Measurements from ENCODE around the gene OLFML3.
A peak's percentile ranks its signal among the peaks of the same experiment; 100 is the strongest.
"Not testable (repeated sequence)": the region's sequence is repeated elsewhere in the genome, so short reads cannot be mapped to it uniquely, and the experiment has no call there.

Gene OLFML3, protein sequence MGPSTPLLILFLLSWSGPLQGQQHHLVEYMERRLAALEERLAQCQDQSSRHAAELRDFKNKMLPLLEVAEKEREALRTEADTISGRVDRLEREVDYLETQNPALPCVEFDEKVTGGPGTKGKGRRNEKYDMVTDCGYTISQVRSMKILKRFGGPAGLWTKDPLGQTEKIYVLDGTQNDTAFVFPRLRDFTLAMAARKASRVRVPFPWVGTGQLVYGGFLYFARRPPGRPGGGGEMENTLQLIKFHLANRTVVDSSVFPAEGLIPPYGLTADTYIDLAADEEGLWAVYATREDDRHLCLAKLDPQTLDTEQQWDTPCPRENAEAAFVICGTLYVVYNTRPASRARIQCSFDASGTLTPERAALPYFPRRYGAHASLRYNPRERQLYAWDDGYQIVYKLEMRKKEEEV

DNA sequence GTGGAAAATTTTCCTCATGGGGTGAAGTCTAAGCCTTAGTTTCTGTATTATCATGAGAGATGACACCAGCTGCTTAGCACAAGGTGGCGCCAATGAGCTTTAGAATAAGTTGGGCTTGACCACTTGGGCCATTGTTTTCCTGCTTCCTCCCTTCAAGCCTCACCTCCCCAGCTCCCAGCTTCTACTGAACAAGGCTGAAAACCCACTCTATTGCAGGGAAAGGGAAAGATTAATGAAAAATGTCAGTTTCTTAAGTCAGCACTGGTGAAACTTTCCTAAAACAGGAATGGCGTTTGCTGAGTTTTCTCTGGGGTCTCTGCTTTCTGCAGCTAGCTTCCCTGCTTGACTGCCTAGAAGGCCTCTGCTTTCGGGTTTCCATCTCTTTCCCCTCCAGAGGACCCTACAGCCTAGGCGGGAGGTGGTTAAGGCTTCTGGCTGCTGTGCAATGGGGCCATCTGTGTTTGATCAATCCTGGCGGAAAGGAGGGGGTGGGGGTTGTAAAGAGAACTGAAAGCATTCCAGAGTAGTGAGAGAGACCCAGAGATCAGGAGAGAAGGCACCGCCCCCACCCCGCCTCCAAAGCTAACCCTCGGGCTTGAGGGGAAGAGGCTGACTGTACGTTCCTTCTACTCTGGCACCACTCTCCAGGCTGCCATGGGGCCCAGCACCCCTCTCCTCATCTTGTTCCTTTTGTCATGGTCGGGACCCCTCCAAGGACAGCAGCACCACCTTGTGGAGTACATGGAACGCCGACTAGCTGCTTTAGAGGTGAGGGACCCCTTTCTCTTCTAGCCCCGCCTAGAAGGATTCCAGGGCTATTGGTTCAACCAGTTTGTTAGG, at the start of gene OLFML3:
Gene OLFML3 (plus strand): TSS at position 612 of the 840 bp plus-strand sequence. CDS start 43 bp downstream, at position 655.
- peak; percentile 49 to 59 for DNase-seq

DNA sequence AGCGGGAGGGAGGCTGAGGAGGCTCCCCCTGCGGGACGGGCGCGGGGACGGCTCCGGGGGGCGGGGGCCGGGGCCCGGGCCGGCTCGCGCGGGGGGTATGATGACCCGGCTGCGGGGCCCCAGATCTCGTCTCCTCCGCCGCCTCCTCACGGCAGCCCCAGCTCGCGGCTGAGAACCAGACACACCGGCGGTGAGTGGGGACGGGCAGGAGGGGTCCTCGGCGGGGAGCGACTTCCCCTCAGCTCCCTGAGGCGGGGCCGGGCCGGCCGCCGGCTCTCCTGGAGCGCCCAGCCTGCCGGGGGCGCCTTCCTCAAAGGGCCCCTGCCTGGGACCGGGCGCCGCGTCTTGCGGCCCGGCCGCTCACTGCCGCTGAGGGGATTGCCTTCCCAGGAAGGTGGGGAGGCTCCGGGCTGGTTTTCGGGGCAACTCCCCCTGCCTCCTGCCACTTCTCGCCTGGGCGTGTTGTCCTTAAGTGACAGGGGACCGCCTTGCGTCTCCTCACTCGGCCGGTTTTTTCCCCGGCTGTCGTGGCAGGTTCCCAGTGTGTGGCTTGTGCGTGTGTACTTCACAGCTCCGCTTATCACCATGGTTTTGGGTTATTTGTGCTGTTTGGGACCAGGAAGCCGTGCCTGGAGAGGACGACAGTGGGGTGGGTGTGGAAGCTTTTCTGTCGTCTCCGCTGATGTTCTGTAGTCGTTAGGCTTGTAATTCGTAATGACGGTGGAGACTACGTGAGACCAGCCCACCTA, 49.4 kb upstream of the OLFML3 start:
- DNase-seq: peak; percentile 87 to 88

DNA sequence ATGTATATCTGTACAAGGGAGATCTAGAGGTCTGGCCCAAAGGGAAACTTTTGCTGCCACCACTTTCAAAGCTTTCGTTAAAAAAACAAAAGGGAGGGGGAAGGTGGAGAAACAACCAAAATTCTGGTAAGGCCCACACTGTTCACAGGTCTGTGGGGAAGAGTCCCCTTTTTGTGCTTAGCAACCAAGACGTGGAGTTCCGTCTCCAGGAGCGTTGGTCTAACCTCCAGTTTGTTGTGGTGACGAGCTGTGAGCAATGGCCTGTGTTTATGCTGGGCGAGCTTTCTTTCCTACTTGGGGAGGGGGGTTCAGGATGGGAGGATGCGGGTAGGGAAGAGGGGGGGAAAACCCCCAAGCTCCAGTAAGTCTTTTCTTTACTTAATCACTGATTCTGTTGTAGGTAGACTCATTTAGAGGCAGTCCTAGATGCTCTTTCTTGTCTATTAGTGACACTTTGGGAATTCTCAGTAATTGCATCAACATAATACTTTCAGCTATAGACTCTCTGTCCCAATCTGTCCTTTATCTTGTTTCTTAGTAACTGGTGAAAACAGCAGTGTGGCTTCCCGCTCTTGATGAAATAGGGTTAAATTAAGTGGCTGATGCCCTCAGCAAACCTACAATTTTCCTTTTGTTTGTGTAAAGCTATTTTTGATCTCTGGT, 48.6 kb upstream of the OLFML3 start:
- DNase-seq: peak; percentile 92 to 94

DNA sequence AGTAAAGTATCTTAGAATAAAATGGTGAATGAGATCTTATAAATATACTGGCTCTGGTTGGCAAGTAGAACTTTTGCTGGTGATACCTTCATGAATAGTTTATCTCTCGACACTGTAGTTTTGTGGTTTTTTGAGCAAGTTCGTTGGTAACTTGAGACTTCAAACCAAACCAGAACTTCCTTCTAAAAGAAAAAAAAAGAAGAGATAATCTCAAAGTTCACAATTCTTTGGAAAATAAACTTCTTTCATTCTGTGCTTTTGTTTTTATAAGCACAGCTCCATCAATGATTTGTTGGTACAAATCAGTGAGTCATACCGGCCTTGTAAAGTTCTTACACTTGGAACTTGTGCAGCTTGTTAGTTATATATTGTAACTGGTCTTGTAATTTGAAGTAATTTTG, 47.8 kb upstream of the OLFML3 start:
- peak; percentile 32 to 88 for DNase-seq

DNA sequence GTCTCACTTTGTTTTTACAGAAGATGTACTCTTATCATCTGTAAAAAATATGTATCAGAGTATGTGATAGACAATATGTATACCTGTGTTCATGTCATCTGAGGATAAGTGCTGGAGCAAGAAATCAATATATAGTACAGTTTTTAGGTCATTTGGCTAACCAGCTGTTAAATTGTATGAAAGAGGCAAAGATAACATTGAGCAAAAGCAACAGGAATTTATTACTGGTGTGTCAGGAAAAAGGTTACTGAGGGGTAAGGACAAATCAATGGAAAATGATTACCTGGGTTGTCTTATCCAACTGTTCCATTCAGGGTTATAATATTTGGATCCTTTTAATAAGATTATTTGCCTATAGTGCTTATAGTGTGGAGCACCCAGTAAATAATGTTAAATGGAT, 45.3 kb upstream of the OLFML3 start:
- DNase-seq: no peak

DNA sequence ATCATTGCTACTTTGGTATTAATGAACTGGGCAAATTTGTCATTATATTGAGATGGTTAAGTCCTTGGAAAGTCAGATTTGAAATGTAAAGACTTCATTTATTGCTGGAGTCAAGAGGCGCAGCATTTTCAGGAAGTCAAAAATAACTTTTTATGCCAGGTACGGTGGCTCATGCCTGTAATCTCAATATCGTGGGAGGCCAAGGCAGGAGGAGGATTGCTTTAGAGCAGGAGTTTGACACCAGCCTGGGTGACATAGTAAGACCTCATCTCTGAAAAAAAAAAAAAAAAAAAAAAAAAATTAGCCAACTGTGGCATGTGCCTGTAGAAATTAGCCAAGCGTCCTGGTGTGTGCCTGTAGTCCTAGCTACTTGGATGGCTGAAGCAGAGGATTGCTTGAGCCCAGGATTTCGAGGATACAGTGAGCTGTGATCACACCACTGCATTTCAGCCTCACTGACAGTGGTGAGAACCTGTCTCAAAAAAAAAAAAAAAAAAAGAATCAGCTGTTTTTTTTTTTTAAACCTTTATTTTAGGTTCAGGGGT, 44.7 kb upstream of the OLFML3 start:
- DNase-seq: no peak

DNA sequence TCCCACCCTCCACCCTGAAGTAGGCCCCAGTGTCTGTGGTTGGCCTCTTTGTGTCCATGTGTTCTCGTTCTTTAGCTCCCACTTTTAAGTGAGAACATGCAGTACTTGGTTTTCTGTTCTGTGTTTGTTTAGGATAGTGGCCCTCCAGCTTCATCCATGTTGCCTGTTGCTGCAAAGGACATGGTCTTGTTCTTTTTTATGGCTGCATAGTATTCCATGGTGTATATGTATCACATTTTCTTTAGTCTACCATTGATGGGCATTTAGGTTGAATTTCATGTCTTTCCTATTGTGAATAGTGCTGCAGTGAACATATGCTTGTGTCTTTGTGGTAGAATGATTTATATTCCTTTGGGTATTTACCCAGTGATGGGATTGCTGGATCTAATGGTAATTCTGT, 44.1 kb upstream of the OLFML3 start:
- no peak for DNase-seq

DNA sequence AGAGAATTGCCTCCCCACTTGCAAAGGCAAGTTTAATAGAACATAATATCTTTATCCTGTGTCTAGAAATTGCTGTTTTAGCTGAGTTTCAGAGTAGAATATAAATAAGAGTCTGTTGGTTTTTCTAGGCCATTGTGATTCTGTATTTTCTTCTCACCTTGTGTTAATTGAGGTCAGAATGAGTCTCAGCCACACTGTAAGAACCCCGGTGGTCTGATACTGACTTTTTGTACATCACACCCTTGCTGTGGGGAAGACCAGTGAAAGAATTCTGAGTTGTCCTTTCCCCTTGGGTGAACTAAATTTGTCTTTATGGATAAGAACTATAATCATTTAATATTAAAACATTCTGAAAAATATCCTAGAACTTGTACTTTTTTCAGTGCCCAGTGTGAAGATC, 43.3 kb upstream of the OLFML3 start:
- DNase-seq: no peak

DNA sequence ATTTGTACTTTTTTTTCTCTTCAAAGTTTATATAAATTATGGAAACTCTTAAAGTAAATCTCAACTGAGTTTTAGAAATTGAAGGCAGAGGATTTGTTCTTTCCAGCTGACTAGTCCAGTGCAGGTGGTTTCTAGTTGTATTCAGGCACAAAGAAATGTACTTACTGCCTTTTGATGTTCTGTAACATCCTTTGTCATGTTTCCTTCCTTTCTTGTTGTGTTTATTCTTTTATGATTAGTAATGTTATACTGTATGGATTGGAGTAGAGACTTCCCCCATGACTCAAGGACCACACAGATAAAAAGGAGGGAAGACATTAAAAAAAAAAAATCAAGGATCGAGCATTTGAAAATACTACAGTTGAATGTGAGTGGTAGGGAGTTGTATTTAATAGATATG, 42.1 kb upstream of the OLFML3 start:
- no peak for DNase-seq

DNA sequence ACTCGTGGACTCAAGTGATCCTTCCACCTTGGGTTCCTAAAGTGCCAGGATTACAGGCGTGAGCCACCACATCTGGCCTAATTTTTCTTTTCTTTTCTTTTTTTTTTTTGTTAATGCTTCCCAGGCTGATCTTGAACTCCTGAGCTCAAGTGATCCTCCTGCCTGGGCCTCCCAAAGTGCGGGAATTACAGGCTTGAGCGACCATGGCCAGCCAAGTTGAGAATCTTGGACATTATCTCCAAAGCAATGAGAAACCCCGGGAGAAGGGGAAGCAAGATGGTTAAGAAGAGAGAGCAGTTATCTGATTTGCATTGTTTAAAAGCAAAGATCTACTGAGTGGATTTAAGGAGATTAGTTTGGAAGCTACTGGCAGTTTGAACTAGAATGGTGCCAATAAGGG, 41.1 kb upstream of the OLFML3 start:
- DNase-seq: no peak

DNA sequence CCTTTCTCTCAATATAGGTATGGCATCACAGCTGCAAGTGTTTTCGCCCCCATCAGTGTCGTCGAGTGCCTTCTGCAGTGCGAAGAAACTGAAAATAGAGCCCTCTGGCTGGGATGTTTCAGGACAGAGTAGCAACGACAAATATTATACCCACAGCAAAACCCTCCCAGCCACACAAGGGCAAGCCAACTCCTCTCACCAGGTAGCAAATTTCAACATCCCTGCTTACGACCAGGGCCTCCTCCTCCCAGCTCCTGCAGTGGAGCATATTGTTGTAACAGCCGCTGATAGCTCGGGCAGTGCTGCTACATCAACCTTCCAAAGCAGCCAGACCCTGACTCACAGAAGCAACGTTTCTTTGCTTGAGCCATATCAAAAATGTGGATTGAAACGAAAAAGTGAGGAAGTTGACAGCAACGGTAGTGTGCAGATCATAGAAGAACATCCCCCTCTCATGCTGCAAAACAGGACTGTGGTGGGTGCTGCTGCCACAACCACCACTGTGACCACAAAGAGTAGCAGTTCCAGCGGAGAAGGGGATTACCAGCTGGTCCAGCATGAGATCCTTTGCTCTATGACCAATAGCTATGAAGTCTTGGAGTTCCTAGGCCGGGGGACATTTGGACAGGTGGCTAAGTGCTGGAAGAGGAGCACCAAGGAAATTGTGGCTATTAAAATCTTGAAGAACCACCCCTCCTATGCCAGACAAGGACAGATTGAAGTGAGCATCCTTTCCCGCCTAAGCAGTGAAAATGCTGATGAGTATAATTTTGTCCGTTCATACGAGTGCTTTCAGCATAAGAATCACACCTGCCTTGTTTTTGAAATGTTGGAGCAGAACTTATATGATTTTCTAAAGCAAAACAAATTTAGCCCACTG, 38.7 kb upstream of the OLFML3 start:
- DNase-seq: peak; percentile 58 to 72

DNA sequence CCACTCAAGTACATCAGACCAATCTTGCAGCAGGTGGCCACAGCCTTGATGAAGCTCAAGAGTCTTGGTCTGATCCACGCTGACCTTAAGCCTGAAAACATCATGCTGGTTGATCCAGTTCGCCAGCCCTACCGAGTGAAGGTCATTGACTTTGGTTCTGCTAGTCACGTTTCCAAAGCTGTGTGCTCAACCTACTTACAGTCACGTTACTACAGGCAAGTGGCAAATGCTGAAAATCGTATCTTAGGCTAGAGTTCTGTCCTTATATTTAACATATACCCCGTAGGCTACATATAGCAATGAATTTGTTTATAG, 38.1 kb upstream of the OLFML3 start:
- no peak for DNase-seq

DNA sequence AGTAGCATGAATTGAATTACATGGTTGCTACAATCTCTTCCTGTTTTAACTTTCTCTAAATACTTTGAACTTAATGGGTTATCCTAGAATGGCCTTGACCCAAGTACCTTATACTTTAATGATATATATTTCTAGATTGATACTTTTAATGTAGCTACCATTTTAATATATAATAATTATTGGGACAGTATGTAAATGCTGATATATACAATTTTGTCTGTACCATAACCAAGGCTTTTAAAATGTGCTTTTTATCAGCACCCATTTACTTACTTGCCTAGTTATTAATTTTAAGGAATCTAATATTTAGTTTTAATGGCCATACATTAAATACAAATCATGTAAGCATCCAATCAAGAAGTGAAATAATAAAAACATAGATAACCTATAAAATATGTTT, 36.7 kb upstream of the OLFML3 start:
- DNase-seq: no peak

DNA sequence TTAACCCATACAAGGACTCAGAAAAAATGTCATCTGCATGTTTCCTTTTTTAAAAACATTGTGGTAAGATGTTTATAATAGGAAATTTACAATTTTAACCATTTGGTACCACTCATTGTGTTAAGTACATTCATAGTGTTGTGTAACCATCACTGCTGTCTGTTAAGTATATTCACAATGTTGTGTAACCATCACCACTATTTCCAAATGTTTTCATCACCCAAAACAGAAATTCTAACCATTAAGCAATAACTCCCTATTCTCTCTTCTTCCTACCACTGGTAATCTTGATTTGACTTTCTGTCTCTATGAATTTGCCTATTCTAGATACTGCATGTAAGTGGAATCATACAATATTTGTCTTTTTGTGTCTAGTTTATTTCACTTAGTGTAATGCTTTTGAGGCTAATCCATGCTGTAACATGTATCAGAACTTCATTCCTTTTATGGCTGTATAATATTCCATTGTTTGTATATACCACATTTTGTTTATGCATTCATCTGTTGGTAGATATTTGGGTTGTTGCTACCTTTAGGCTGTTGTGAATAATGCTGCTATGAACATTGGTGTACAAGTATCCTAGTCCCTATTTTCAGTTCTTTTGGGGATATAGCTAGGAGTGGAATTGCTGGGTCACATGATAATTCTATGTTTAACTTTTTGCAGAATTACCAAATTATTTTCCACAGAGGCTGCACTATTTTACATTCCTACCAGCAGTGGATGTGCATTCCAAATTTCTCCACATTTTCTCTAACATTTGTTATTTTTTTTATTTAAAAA, 36.1 kb upstream of the OLFML3 start:
- DNase-seq: no peak

DNA sequence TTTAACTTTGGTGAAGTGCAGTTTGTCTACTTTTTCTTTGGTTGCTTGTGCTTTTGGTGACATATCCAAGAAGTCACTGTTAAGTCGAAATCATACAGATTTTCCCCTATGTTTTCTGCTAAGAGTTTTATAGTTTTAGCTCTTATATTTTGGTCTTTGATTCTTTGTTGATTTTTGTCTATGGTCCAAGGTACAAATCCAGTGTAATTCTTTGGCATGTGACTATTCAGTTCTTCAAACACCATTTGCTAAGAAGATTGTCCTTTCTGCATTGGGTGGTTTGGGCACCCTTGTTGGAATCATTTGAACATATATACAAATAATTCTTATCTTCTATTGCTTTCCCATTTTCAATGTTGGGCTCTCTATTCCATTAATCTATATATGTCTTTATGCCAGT, 33.9 kb upstream of the OLFML3 start:
- DNase-seq: no peak

DNA sequence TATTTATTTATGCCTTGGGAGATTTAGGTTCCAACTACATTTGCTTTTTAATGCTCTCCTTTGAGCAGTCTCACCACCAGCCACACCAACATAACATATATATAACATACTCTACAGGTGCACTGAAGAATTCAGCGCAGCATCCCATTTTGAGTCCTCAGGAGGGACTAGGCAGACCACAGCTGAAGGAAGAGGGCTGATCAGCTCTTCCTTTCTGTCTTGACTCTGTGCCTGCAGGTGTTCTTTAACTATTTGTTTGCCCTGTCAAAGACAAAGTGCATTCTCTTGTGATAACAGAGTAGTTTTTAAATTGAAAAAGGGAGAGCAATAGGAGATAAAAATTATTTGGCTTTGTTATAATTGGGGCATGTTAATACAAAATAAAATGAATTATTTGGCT, 33.2 kb upstream of the OLFML3 start:
- DNase-seq: no peak

DNA sequence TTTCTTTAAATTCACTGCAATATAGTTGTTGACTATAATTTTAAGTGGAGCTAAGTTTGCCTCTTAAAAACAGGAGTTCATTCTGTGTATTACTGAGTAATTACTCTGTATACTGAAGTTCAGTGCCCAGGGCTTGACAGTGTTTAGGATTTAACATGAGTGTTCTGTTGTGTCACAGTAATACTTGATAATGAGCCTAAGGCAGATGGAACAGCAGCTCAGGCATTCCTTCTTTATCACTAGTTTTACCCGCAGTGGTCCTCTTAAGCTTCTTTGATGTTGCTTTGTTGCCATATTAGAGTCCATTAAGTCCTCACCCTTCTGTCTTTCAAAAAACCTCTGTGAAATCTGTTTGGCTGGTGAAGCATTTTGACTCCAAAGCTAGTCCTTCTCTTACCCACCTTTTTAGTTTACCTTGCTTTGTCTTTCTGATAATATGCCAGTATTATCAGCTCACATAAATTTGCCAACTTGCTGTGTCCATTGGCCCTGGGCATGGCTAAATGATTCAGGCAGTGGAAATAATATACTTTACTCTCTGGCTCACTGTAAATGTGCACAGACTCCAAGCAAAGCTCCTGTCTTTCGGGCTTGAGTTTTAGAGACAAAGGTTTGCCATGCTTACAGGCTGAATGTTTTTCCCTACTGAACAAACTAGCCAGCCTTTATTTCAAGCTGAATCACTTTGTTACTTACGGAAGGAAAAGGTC, 32.4 kb upstream of the OLFML3 start:
- no peak for DNase-seq

DNA sequence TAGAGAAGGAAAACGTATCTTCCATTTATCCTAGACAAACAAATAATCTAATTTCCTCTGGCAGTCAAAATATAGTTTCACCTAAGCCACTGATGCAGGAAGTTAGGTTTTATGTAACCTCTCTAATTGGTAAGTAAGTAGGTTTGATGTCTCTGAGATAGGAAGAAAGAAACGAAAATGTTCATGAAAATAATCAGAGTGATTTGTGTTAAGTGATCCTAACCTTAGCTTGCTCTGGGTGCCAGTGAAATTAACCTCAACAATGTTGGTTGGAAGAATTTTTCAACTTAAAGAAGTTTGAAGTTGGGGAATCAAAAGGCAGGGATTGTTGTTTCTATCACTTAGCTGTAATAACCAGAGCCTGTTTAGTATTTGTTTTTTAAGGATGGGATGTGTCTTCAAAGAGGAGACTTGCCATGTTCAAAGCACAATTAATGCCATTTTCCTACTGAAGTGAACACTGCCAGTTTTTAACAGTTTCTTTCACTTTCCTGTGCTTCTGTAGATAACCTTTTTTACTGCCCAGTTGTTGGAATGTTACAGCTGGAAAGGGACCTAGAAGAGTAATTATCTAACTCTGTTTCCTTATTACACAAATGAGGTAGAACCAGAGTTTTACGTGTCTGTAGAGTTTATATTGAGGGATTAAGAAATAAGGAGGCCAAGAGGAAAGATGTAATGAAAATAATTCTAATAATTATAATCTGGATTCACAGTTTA, 31.7 kb upstream of the OLFML3 start:
- peak in 1 of 2 donors; percentile 56 for DNase-seq

DNA sequence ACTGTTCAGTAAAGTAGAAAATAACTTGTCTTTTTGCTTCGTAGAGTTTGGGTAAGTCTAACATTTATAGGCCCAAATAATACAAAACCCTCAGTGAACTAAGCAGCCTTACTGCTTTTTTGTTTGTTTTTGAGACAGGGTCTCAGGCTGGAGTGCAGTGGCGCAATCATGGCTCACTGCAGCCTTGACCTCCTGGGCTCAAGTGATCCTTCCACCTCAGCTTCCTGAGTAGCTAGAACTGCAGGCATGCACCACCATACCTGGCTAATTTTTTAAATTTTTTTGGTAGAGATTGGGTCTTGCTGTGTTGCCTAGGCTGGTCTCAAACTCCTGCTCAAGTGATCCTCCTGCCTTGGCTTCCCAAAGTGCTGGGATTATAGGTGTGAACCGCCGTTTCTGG, 31.1 kb upstream of the OLFML3 start:
- DNase-seq: not testable (repeated sequence)

Data from CD4-positive, alpha-beta T cell treated with Interleukin-4 for 1 hour (primary cell).